GM18858 (cell line): ENCODE measurements around the gene PTPRK.
"Not testable (repeated sequence)": the region's sequence is repeated elsewhere in the genome, so short reads cannot be mapped to it uniquely, and the experiment has no call there.

ENCODE experiments used
- ATAC-seq: cut with Tn5 transposase; IDR thresholded peaks from one replicate; pipeline ENCODE4 v1.9.1; 2021; ENCODE audit not compliant: unreplicated experiment

The PTPRK gene

DNA sequence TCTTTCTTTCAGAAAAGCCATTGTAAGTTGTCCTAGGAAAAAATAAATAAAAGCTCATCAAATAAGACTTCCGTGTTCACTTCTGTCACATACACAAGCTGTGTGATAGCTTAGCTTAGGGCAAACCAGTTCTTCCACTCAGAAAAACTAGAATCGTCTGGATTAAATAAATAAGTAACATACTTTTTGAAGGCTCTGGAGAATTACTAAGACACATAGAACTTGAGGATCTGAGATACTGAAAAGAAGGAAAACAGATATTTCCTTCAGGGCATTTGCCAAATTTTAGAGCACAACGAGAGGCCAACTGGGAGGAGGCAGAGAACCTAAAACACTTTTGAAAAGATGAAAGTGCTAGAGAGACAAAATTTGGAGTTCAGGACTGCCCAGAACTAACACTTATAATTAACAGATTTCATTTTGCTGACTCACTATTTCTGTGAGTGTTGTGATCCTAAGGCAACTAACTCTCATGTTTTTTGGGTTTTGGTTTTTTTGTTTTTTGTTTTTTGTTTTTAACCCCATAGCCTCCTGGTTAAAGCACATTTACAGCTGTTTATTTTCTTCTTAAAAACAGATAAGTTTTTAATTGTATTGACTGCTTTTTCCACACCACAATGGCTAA is 580.8 kb downstream of the PTPRK start:
- no peak for ATAC-seq

DNA sequence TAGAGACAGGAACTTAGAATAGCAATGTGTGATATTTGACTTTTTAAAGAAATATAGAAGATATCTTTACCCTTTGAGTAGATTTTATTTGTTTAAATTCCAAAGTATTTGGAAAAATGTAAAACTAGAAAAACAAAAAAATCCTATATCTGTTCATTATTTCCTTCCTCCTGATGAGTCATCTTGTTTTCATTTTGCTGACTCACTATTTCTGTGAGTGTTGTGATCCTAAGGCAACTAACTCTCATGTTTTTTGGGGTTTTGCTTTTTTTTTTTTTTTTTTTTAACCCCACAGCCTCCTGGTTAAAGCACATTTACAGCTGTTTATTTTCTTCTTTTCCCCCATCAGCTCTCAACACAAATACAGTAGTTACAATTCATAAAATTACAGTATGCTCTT is 581.7 kb downstream of the PTPRK start:
- no peak for ATAC-seq

DNA sequence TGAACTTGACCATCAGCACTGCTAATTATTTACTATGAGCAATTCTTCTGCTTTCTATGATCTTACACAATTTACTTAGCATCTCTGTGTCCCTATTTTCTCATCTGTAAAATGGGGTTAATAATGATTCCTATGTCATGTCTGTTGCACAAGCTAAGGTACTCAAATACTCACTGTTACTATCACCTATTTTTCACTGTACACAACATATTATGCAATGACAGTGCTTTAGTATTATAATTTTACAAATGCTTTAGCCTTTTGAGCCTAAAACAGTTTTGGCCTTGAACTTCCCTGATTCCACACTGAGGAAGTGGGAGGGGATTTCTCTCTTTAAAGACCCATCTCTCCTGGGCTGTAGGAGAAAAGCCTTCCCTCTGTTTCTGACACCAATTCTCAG is 582.7 kb downstream of the PTPRK start:
- no peak for ATAC-seq

DNA sequence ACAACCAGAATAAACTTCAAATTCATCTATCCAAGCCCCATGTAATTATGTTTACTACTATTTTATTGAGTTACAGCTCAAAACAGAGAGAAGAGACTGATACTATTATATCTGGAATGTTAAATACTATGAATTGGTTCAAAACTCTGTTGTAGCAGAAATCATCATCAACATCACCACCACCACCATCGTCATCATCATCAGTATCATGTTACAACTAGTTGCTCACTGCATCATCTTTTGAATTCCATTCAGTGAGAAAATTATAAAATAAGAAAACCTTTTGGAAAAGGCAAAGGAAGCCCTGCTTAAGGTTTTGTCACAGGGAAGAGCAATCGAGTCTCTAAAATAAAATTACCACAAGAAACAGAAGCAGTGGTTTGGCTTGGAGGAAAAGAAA is 583.3 kb downstream of the PTPRK start:
- ATAC-seq = no peak

DNA sequence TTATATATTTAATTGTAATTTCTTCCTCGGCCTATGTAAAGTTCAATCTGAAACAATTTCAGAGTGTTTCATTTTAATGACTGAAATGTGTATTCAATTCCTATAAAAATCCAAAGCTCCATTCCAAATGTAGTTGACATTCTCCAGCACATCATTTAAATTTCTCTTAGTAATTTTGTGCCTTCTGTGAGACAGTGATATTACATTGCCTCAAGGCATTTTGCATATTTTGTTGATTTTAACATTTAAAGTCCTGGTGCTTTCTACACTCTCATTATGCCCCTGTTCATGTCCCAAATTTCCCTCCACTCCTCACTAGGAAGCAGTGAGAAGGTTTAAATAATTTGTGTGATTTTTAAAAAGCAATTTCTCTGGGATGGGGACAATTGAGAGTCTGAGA is 585.4 kb downstream of the PTPRK start:
- no peak for ATAC-seq

DNA sequence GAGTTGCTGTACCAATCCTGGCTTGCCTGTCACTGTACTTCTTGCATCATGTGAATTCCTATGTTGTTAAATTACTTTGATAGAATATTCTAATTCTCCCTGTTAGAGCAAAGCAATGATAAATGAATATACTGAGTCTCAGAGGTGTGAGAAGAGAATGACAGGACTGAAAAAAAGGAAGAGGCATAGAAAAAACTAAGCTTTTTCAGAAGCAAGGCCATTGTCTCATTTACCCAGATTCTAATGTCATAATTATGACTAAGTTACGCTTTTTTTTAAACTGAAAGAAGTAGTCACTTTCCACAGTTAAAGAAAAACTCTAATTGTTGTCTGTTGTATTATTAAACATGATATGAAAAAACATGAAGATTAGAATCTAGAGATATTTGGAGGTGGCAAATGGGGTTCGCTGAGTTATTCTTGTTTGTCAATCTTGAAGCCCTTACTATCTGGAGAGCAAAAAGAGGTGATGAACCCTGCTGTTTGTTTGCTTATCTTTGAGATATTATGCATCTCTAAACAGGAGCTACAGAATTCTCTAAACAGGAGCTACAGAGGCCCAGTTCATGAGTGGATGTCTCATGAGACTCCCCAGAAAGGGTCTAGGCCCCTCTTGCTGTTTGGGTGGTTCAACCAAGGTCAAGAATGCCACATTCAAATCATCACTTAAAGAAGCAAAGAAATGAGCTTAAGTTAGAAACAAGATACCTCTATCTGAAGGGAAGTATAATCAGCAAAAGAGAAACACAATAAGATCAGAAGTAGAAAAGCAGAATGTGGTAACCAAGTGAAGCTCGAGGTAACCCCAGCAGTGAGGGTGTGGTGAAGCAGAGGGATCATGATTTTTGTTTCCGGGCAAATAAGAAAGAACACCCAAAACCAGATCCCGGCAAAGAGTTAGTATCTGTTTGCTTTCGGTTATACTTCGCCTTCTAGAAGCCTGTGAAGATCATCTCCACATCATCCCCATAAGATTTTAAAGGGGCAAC is 586.3 kb downstream of the PTPRK start:
- ATAC-seq = no peak

DNA sequence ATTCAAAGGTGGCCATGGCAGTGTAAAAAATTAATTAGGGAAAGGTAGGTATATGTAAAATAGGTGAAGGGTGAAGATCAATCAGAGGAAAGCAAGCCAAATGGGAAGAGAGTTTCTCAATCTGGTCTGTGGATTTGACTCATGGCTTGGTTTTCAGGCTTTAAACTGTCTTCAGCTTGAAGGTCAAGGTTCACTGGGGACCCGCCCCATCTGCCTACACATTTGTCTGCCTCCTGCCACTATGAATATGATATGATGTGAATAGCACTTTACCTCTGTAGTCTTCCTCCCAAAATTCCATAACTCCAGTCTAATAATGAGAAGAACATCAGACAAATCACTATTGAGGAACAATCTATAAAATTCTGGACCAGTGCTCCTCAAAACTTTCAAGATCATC is 587.3 kb downstream of the PTPRK start:
- ATAC-seq = no peak

DNA sequence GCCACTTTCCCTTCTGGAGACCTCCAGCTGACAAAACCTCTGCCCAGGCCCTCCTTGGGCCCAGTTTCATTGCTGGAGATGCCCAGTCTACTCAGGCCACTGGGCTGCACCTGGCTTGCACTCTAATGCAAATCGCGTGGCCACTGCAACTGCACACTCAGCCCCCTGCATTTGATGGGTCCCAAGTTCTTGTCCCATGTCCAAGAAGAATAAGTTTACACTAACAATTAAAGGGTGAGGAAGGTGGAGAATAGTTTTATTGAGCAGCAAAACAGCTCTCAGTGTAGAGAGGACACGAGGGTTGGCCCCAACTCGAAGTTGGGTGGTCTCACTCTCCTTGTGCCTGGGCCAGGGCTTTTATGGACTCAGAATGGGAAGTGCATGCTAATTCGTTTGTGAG is 587.7 kb downstream of the PTPRK start:
- no peak for ATAC-seq

DNA sequence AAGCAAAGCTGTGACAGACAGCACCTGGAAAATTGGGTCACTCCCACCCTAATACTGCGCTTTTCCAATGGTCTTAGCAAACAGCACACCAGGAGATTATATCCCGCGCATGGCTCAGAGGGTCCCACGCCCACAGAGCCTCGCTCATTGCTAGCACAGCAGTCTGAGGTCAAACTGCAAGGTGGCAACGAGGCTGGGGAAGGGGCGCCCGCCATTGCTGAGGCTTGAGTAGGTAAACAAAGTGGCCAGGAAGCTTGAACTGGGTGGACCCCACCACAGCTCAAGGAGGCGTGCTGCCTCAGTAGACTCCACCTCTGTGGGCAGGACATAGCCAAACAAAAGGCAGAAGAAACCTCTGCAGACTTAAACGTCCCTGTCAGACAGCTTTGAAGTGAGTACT is 594.0 kb downstream of the PTPRK start:
- ATAC-seq = not testable (repeated sequence)

DNA sequence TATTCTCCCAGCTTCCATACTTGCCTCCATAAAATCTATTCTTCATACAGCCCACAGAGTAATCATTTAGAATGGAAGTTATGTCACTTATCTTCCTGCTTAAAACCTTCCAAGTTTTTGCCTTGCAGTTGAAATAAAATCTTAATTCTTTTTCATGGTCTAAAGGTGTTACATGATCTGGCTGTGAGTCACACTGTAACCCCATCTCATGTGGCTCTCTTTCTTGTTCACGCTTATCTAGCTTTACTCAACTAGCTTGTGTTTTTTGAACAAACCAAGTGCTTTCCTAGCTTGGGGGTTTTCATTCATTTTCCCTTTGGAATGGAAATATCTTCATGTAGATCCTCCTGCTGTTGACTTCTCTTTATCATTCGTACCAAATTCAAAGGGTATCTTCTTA is 596.0 kb downstream of the PTPRK start:
- ATAC-seq = no peak

DNA sequence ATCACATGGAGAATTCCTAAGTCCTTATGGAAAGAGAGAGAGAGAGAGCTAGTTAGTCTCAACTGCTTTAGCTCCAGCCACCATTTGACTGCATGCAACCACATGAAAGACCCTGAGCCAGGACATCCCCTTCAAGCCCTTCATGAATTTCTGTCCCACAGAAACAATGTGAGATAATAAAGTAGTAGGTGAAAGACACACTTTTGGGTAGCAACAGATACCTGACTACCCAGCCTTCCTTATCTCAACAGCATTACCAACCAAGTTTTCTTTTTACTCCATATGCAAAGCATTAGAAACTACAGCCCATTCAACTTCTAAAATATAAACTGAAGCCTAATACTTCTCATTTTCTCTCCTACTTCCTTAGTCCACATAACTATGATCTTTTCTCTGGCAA is 596.4 kb downstream of the PTPRK start:
- no peak for ATAC-seq

DNA sequence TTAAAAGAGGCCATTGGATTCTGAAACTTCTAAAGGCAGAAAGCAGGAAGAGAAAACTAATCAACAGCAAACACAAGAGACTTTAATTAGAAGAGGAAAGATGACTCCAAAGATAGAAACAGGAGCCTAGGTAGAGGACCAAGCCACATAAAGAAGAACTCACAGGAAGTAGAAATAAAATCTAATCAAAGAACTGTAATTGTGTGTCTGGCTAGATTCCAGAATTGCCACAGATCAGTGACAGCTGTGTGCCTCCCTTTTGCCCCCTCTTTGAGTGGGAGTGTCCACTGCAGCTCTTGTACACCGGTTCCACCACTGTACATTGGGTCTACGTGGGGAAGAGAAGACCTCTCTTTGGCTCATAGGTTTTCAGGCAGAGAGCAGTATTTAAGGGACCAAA is 597.3 kb downstream of the PTPRK start:
- no peak for ATAC-seq

DNA sequence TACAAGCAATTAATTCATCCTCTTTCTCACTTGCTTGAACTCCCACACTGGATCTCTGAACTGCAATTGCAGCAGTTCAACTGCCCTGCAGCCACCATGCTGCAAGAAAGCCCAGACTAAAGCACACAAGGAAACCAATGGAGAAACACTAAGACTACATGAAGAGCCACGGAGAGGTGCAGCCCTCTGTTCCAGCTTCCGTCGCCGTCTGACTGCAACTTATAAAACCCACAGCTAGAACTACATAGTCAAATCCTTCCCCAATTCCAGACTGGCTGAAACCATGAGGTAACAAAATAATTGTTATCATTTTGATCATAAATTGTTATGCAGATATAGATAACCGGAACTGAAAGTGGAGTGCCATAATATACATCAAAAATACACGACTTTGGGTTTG is 598.4 kb downstream of the PTPRK start:
- ATAC-seq = no peak

DNA sequence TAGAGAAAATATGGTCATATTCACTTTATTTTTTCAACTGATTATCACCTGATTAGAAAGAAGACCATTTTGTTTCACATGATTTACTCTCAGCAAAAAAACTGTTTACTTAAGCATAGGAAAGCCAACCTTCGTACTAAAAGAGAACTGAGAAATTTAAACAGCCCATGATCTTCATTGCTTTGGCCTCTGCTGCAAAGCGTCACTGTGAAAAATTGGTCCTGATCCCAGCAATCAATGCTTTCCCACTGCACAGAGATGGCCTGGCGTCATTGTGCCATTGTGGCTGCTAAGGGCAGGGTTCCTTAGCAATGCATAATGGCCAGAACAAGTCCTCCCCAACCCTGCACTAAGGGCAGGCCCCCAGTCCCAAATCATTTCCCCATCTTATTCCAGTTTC is 599.6 kb downstream of the PTPRK start:
- no peak for ATAC-seq
